Gastrocnemius medialis (tissue), 4 donors: ENCODE data around the gene ADH1B.

Source experiments
- POLR2A ChIP-seq, 2 donors: fragments of 450-650 bp; IDR thresholded peaks; one replicate each; pipeline ENCODE4 v1.6.1; 2017; ENCODE audit warnings: antibody characterized with exemption in 2 of 2, mild to moderate bottlenecking in 2 of 2, moderate library complexity in 2 of 2
- TF ChIP-seq, protein P1 (sequence below), 5 experiments: fragments of 450-650 bp in 3 of 5; fragments of 200-600 bp in 2 of 5; sonication (generic) in 2 of 5; IDR thresholded peaks in 4 of 5; conservative IDR thresholded peaks in 1 of 5; 1 replicate in 4 of 5; 2 replicates in 1 of 5; pipeline ENCODE4 v1.5.1; 2016 to 2019; ENCODE audit warnings: antibody characterized with exemption in 5 of 5, mild to moderate bottlenecking in 3 of 5, moderate library complexity in 3 of 5

- TF ChIP-seq, protein P1, sequence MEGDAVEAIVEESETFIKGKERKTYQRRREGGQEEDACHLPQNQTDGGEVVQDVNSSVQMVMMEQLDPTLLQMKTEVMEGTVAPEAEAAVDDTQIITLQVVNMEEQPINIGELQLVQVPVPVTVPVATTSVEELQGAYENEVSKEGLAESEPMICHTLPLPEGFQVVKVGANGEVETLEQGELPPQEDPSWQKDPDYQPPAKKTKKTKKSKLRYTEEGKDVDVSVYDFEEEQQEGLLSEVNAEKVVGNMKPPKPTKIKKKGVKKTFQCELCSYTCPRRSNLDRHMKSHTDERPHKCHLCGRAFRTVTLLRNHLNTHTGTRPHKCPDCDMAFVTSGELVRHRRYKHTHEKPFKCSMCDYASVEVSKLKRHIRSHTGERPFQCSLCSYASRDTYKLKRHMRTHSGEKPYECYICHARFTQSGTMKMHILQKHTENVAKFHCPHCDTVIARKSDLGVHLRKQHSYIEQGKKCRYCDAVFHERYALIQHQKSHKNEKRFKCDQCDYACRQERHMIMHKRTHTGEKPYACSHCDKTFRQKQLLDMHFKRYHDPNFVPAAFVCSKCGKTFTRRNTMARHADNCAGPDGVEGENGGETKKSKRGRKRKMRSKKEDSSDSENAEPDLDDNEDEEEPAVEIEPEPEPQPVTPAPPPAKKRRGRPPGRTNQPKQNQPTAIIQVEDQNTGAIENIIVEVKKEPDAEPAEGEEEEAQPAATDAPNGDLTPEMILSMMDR (IDR thresholded peaks at IDR 0.05 in 4 of 5, conservative IDR thresholded peaks at IDR 0.05 in 1 of 5), result no peak
- no peak for TF ChIP-seq POLR2A (IDR thresholded peaks at IDR 0.05)
Measured at GRCh38 chr4:99329876-99330275, 8.7 kb upstream of the ADH1B start.
